Measurements from ENCODE around the gene SPTB.
A peak's percentile ranks its signal among the peaks of the same experiment; 100 is the strongest.

Gene SPTB

GRCh38 chr14:64899958-64900357 lies 20.3 kb upstream of the SPTB start:
- no peak overlapping the region for H3K27ac ChIP-seq (ENCODE audit: extremely low read depth, low read depth, low read length)
- no peak for TF ChIP-seq ZBTB7A (tag by site-specific recombination; IDR thresholded peaks at IDR 0.05; ENCODE audit: low read depth)
- no peaks in the 10 kb centered on the region for H3K4me1 ChIP-seq (ENCODE audit: control insufficient read depth, insufficient read depth, low read length)
- ChIA-PET POLR2A (no interaction called here), CTCF (interaction anchor here (0.6 to 3.0 kb wide), 8 partner anchors 8 to 228 kb away, joined by 3 to 28 read pairs (median 3); no protein-coding TSS in a partner anchor)
- no peaks in the 10 kb centered on the region for H3K36me3 ChIP-seq (ENCODE audit: control insufficient read depth in 2 of 2, insufficient read depth in 1 of 2, low read length in 2 of 2)
- H3K4me3 ChIP-seq (ENCODE audit: low read depth, low read length) = no peak overlapping the region
- H3K9me3 ChIP-seq (ENCODE audit: control insufficient read depth, insufficient read depth, low read depth, low read length) = no peaks in the 10 kb centered on the region

- no peak overlapping the region for H3K4me3 ChIP-seq (ENCODE audit: low read depth, low read length)
- TF ChIP-seq ZNF214 (tag by site-specific recombination; IDR thresholded peaks at IDR 0.05; ENCODE audit: borderline replicate concordance) (no peak), ZNF660 (tag by site-specific recombination; IDR thresholded peaks at IDR 0.05) (peak; percentile 44; the same call in 1 of the 2 replicates), ZEB2 (tag by site-specific recombination; IDR thresholded peaks at IDR 0.05) (no peak), ZNF76 (tag by site-specific recombination; IDR thresholded peaks at IDR 0.05; ENCODE audit: borderline replicate concordance, low read depth) (no peak), SP7 (tag by site-specific recombination; IDR thresholded peaks at IDR 0.05) (no peak), ZNF302 (tag by site-specific recombination; IDR thresholded peaks at IDR 0.05; ENCODE audit: low read depth) (no peak), ZNF785 (tag by site-specific recombination; IDR thresholded peaks at IDR 0.05) (no peak), ZNF639 (tag by site-specific recombination; IDR thresholded peaks at IDR 0.05) (no peak), CTCF (tag by site-specific recombination; IDR thresholded peaks at IDR 0.05) (peak; percentile 44; the same call in 1 of the 2 replicates), ZNF654 (tag by site-specific recombination; IDR thresholded peaks at IDR 0.05; ENCODE audit: low read depth) (peak; percentile 90), ZBTB26 (tag by site-specific recombination; optimal IDR thresholded peaks at IDR 0.05) (no peak), ZNF138 (tag by site-specific recombination; IDR thresholded peaks at IDR 0.05; ENCODE audit: borderline replicate concordance) (no peak), ZNF433 (tag by site-specific recombination; IDR thresholded peaks at IDR 0.05; ENCODE audit: low read depth) (no peak), ZNF394 (tag by site-specific recombination; IDR thresholded peaks at IDR 0.05; ENCODE audit: borderline replicate concordance) (no peak), ZBTB44 (tag by site-specific recombination; IDR thresholded peaks at IDR 0.05) (no peak), ZNF426 (tag by site-specific recombination; IDR thresholded peaks at IDR 0.05) (no peak)
- CTCF ChIA-PET = interaction anchor here (0.5 to 8.2 kb wide), 57 partner anchors 8 to 590 kb away, joined by 3 to 199 read pairs (median 6); partner anchors contain the start of genes GPX2, MTHFD1 and SPTB
- H3K4me1 ChIP-seq (ENCODE audit: control insufficient read depth, insufficient read depth, low read length) = no peaks in the 10 kb centered on the region
- H3K27ac ChIP-seq (ENCODE audit: extremely low read depth, low read depth, low read length) = no peak overlapping the region
- POLR2A ChIA-PET = interaction anchor here (0.8 to 1.3 kb wide), 6 partner anchors 12 to 187 kb away, joined by 3 to 5 read pairs (median 4); partner anchors contain the start of genes FNTB and PLEKHG3
- no peaks in the 10 kb centered on the region for H3K36me3 ChIP-seq (ENCODE audit: control insufficient read depth in 2 of 2, insufficient read depth in 1 of 2, low read length in 2 of 2)
- no peaks in the 10 kb centered on the region for H3K9me3 ChIP-seq (ENCODE audit: control insufficient read depth, insufficient read depth, low read depth, low read length)
Measured at GRCh38 chr14:64891839-64892375, 12.2 kb upstream of the SPTB start.

Measured in HEK293 (cell line).